Measurements from ENCODE around the gene GSE1.

DNA sequence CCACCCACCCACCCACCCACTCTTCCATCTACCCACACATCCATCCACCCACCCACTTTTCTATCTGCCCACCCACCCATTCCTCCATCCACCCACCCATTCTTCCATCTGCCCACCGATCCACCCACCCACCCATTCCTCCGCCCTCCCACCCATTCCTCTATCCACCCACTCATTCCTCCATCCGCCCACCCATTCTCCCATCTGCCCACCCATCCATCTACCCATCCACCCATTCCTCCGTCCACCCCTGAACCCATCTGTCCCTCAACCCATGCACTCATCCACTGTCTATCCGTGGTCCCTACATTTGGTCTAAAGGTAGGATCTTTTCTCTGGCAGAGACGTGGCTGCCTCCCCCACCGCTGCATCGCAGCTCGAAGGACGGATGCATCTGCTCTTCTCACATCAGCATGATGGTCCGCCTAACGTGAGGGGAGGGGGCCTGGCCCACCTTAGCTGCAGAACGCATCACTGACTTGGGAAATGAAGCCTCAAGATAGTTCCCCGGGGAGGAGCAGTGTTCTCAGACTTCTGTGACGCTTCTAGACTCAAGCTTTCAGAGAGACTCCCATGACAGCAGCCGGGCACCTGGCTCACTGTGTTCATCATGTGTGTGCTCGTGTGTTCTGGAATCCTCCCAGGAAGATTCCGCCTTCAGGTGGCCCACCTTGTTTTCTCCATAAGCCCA lies 17.2 kb upstream of the GSE1 start:
- TF ChIP-seq CTCF (IDR thresholded peaks at IDR 0.05) (no peak), POLR2A (IDR thresholded peaks at IDR 0.05) (no peak), POLR2AphosphoS5 (IDR thresholded peaks at IDR 0.05) (no peak), EP300 (IDR thresholded peaks at IDR 0.05; ENCODE audit: low read depth) (no peak)
